ENCODE results near the gene HIF1A.
"Not testable (repeated sequence)": the region's sequence is repeated elsewhere in the genome, so short reads cannot be mapped to it uniquely, and the experiment has no call there.

DNA sequence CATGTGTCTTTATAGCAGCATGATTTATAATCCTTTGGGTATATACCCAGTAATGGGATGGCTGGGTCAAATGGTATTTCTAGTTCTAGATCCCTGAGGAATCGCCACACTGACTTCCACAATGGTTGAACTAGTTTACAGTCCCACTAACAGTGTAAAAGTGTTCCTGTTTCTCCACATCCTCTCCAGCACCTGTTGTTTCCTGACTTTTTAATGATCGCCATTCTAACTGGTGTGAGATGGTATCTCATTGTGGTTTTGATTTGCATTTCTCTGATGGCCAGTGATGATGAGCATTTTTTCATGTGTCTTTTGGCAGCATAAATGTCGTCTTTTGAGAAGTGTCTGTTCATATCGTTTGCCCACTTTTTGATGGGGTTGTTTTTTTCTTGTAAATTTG is 12.5 kb downstream of the HIF1A start:
- TF ChIP-seq CBX2 (IDR thresholded peaks at IDR 0.05; ENCODE audit: low read depth, low read length); CBX2 (CRISPR knock-in tag; IDR thresholded peaks at IDR 0.05; ENCODE audit: low read depth); TBX2 (CRISPR knock-in tag; IDR thresholded peaks at IDR 0.05; ENCODE audit: borderline replicate concordance); FOXP4 (CRISPR knock-in tag; IDR thresholded peaks at IDR 0.05); JARID2 (CRISPR knock-in tag; IDR thresholded peaks at IDR 0.05; ENCODE audit: insufficient replicate concordance); ZXDC (CRISPR knock-in tag; IDR thresholded peaks at IDR 0.05); ZNF747 (CRISPR knock-in tag; IDR thresholded peaks at IDR 0.05; ENCODE audit: borderline replicate concordance); HCFC1 (IDR thresholded peaks at IDR 0.05; ENCODE audit: low read depth, low read length): not testable (repeated sequence)
- TF ChIP-seq, protein P1, sequence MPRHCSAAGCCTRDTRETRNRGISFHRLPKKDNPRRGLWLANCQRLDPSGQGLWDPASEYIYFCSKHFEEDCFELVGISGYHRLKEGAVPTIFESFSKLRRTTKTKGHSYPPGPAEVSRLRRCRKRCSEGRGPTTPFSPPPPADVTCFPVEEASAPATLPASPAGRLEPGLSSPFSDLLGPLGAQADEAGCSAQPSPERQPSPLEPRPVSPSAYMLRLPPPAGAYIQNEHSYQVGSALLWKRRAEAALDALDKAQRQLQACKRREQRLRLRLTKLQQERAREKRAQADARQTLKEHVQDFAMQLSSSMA (CRISPR knock-in tag; IDR thresholded peaks at IDR 0.05): not testable (repeated sequence)

Data from HepG2 (cell line).